GM19397 (cell line): ENCODE data around the gene TOP2B.

Experiments used
- ATAC-seq: cut with Tn5 transposase; IDR thresholded peaks from one replicate; pipeline ENCODE4 v1.9.1; 2021; ENCODE audit warnings: mild to moderate bottlenecking, moderate library complexity; ENCODE audit not compliant: unreplicated experiment

The TOP2B gene

DNA sequence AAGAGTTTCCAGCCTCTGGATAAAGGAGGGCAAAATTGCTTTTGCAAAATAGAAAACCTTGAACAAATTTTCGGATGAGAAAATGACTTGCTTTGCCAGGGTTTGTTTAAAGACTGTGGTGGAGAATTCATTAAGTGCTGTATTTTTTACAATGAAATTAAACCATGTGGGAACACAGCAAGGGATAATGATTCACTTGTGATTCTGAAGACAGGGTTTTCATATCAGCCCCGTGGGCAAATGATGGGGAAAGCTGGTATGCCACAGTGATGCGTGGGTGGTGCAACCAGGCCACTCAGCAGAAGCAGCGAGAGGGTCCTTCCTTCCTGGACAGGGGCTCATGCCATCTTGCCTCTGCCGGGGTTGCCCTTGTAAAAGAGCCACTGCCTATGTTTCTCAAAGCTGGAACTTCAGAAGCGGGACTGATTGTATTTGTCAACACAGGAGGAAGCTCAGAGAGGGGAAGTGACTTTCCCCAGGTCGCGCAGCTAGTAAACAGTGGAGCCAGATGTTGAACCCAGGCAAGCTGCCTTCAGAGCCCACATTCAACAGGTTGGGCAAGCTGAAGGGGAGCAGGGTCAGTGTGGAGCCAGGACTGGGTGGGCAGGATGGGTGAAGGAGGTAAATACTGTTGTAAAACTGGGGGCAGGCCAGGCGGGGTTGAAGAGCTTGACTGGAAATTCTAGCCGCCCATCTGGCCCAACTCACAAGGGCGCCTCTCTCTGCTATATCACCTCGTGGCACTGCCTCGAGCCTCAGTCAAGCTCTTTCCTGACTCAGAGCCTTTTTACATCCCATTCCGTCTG is 79.1 kb downstream of the TOP2B start:
- no peak for ATAC-seq

DNA sequence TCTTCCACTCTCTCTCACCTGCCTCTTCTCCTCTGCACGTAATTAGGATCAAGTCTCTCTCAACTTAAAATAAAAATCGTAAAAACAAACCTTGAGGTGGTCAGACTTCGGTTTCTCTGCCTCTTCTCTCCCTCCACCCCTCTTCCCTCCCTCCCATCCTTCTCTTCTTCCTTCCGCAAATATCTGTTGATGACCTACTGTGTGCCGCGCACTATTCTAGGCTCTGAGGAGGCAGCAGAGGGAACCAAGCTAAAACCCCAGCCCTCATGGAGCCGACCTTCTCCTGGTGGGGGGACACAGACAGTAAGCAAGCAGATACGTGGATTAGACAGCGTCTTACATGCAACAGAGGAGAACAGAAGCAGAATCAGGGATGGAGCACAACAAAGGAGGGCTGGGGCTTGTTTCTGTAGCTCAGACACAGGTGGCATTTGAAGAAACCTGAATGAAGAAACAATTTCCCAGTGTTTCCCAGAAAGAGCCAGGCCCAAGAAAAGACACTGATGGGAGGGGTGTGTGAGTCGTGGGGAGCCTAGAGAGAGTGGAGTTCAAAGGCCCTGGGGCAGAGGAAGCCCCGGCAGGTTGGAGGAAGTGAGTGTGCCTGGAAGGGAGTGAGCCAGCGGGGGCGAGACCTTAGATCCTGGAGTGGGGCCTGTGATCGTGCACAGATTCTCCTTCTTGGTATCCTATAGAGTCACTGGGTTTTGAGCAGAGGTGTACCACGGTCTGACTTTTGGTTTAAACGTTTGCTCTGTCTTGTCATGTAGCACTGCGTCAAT is 80.5 kb downstream of the TOP2B start:
- ATAC-seq: no peak

DNA sequence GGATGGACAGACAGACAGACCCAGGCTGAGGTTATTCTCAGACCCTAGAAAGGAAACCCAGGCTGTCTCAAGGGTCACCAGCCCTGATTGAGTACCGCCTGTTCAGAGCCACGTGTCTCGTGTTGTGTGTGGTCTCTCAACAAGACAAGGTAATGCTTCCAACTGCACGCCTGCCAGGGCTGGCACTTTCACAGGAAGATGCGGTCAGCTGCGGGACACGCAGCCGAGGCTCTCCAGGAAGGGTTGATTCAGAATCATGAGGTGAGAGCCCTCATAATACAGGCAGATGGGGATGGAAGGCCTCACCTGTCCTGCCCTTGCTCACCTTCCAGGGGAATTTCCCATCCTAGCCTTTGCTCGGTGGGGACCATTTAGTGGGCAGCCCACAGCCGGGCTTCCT is 81.4 kb downstream of the TOP2B start:
- no peak for ATAC-seq

DNA sequence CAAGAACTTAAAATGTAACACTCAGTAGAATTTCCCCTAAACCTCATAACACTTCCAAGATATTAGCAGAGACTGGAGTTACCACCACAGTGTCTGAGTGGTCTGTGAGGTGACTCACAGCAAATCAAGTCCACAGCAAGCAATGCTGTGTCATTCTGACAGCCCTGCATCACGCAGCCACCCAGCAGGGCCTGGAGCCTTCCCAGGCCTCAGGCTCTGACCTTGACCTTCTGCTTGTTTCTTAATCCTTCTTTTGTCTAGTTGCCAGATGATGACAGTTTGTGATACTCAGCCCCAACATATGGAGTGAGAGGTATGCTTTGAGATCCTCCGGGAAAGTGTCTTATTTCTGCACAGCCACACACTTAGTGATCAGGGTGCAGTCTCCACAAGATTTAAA is 82.5 kb downstream of the TOP2B start:
- ATAC-seq: no peak

DNA sequence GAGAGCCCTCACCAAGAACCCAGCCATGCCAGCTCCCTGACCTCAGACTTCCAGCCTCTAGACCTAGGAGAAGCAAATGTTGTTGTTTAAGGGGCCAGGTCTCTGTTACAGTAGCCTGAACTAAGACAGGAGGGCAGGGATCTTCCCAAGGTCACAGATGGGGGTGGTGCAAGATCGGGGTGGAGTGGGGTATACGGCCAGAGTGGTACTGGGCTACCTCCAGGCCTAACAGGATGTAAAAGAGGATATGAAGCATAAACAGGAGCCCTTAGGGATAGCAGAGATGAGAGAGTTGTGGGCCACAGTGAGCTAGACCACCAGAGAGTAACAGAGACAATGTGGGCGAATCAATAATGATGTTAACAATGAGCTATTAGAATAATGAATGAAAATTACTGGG is 82.9 kb downstream of the TOP2B start:
- no peak for ATAC-seq

DNA sequence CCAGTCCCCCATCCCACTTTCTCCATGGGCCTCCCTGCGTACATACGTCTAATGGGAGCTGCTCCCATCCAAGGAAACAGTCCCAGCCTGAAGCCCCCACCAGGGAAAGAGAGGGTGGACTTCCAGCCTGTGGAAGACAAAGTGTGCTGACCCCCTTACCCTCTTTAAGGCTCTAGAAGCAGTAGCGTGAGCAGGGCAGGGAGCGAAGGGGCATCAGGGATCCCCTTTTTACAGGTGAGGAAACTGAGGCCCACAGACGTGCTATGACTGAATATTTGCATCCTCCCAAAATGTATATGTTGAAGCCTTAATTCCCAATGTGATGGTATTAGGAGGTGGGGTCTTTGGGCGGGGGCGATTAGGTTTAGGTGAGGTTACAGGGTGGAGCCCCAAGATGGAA is 83.4 kb downstream of the TOP2B start:
- ATAC-seq: no peak

DNA sequence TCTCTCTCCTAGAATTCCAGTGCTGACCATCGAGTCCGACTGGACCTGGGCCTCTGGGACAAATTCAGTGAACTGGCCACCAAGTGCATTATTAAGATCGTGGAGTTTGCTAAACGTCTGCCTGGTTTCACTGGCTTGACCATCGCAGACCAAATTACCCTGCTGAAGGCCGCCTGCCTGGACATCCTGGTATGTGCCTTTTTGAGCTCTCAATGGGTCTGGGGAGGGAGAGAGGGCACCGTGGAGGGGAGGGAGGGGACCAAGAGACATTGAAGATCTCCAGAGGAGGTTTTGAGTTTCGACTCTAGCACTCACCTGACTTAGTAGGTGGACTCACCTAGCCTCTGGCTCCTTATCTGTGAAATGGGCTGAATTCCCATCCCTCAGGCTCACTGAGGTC is 84.2 kb downstream of the TOP2B start:
- ATAC-seq: no peak

DNA sequence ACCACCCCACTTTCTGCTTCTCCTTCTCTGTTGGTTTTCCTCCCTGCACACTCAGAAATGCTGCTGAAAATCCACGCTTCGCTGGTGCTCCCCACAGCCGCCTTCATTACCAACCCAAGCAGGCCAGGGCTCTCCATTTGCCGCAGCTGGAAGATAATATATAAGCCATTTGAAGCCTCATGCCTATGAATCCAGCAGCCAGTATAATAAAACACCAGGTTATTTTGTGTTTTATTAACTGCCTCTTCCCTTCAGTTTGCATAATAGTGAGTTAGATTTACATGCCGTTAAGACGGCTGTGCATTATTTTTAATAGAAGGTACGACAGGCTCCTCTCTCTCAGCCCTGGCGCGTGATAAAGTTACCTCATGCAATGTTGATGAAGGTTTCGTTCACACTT is 86.6 kb downstream of the TOP2B start:
- ATAC-seq: no peak

DNA sequence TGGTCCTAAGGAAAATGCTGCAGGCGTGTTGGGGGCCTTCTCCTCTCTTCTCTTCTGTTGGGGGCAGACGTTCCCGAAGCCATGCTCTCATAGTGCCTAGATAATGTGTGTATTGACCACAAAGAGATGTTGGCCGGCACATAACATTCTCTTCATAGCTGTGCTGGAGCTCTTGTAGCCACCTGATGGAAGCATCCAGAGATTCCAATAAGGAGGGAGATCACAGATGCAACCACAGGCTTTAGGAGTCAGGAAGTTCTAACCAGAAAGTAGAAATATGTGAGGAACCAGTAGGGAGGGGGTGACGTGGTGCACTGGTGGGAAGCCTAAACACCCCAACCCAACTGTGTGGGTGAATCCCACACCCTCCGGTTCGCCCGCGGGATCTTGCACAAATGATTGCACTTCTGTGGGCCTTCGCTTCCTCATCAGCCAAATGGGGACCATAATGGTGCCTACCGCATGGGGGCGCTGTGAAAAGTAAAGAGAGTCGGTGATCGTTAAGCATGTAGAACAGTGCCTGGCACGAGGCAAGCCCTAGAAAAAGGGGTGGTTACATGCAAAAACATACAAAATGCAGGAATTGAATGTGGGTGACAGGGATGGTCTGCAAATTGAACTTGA is 87.8 kb downstream of the TOP2B start:
- no peak for ATAC-seq

DNA sequence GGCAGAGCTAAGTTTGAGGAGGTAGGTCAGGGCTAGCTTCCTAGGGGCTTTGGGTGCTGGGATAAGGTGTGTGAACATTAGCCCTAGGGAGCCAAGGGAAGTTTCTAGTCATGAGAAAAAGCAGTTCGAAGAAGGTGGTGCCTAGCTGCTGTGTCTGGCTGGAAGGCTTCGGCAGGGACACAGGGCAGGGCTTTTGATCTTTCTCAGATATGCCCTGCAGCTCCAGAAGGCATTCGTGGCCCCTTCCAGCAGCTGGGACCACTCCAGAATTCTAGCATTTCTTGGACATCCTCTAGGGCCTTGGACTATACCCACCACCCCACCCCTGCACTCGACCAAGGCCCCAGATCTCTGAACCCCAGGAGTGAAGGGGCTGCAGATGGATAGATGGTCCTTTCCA is 88.6 kb downstream of the TOP2B start:
- ATAC-seq: no peak

DNA sequence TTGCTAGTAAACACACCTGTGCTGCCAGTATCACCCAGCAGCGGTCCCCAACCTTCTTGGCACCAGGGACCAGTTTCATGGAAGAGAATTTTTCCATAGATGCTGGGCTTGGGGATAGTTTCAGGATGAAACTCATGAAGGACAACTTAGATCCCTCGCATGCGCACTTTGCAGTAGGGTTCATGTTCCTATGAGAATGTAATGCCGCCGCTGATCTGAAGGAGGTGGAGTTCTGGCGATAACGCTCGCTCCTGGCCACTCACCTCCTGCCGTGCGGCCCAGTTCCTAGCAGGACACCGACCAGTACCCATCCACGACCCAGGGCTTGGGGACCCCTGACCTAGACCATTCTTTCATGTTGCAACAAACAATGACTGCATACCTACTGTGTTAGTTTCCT is 89.7 kb downstream of the TOP2B start:
- ATAC-seq: no peak

DNA sequence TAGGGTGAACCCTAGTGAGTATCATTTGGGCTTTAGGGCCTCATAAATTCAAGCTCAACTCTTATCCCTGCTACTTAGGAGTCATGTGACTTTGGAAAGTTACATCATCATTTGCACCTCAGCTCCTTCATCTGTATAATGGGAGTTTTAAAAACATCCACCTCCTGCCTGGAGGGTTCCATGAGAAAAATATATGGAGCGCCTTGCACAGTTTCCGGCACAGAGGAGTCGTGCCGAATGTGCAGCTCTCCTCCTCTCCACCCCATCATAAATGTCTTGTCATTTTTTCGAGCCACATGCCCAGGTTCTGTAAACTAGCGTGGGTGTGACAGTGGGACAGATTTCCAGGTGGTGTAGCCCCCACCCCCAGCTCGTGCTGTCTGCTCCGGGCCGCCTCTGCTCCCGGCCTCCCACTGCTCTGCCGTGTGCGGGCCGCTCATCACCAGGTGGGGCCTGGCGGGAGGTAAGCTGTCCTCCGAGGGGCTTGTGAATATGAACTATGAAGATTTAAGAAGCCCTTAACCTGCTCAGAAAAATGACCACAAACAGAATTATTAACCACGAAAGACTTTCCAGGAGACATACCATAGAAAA is 90.4 kb downstream of the TOP2B start:
- ATAC-seq: no peak

DNA sequence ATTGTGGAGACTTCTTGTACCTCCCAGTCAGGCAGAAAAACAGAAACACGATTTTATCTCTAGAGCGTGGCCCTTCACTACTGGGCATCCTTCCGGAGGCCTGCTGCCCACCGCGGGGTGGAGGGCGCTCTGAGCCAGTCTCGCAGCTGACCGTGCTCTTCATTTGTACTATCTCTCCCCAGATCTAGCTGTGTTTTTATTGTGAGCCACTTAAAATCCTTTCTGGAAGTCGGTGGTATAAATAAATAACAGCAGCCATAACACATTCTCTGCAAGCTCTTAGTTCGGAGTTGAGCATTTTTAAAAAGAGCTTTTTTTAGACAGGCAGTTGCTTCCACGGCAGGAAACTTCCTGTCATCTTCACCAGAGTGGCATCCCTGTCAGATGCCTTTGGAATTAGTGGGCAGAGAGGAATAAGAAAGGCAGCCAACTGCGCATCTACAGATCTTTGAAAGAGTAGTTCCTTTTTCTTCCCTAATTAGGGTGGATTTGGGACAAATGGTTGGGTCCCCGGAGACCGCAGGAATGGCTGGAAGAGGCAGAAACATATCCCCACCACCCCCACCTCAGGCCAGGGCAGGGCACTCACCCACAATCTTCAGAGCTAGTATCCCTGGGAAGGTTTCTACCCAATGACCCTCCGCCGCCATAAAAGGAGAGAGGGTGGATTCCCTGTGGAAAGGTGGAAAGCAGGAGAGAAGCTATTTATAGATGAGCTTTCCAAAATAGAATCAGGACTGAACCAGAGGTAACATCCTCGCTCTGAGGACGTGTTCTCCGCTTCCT is 91.1 kb downstream of the TOP2B start:
- ATAC-seq: no peak

DNA sequence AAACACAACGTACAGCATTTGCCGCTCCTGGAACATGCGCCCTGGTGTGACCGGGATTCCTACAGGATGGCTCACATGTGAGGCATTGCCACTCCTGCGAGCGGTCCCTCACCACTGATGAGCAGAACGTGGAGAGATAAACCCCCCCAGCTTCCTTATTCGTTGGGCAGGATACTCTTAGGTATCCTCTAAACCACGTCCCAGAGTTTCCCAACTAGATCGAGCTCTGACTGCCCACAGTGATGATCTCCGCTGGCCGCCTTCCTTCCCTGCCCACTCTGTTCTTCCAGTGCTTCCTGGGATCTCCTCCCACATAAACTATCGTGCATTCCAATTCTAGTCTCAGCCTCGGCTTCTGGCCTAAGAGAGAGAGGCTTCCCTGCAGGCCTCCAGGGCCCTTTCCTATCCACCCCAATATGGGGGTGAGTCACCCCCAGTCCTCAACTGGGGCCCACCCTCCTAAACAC is 91.8 kb downstream of the TOP2B start:
- ATAC-seq: no peak

DNA sequence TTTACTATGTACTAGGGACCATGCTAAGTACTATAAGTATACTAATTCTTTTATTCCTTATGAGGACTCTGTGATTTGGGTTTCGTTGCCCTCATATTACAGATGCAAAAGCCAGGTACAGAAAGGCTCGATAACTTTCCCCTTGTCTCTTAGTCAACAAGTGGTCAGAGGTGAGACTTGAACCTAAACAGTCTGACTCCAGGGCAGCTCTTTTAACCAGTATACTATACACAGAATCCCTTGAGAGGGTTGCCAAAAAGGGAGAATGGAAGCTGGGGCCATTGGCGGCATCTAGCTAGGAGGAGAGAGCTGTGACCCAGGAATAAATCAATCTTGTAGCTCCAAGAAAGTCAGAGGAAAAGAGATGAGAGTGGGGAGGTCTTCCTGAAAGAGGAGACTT is 92.4 kb downstream of the TOP2B start:
- ATAC-seq: no peak

DNA sequence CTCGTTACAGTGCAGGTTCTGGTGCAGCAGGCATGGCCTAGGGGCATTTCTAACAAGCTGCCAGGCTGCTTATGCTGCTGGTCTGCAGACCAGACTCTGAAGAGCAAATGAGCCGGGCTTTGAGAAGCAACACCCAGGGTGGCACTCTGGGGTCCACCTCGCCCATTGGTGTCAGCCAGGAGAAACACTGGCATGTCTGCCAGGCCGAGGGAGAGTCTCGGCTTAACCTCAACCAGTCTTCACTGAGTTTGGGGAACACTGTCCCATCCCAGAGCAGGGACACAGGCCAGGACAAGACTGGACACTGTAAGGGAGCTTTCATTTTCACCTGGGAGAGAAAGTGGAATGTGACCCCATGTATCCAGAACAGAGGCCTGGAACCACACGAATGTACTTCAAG is 93.4 kb downstream of the TOP2B start:
- no peak for ATAC-seq

DNA sequence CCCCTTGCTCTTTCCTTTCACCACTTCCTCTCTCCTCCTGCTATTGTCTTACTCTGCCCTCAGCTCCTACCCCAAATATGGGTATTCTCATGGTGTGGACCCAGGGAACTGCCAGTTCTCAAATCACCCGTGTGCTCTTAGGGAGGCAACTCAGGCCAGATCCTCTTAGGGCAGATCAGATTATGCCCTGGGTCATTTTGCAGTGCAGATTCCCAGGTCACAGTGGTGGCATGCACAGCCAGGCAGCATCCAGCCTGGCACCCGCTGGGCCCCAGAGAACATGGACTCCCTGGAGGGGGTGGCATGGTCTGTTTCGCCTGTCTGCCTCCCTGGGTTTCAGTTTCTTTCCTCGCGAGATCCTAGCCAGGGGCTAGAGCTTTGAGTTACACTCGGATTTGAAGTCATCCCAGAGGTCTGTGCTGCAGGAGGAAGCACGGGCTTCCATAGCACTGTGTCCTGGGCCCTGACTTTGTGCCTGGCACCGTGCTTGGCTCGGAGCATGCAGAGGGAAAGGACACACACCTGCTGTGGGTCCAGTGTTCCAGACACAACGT is 96.1 kb downstream of the TOP2B start:
- no peak for ATAC-seq

DNA sequence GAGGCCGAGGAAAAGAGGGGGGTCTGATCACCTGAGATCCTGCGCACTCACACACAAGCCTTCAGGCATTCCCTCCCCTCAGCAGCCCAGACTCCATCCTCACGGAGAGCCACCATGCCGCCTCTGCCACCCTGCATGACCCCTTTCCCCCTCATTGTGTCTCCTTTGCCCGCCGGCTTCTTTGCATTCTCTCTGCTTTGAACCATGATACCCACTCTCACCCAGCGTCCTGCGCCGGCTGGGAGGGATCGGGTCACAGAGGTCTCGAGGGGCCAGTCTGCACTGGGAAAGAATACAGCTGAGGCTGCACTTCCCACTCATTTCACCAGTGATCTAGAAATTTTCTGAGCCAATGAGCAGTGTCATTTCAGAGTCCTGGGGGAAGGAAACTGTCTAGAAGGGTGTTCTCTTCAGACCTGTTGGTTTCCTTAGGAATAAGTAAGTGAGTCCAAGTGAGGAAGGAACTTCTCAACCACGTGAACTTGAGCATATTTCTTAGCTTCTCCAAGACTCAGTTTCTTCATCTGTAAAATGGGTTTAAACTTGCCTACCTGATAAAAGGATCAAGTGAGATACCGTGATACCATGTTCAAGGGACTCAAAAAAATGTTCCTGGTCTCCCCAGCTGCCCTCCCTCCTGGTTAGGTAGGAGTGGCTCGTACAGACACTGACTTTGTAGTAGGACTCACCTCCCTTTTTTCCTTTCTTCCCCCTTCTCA is 96.7 kb downstream of the TOP2B start:
- no peak for ATAC-seq

DNA sequence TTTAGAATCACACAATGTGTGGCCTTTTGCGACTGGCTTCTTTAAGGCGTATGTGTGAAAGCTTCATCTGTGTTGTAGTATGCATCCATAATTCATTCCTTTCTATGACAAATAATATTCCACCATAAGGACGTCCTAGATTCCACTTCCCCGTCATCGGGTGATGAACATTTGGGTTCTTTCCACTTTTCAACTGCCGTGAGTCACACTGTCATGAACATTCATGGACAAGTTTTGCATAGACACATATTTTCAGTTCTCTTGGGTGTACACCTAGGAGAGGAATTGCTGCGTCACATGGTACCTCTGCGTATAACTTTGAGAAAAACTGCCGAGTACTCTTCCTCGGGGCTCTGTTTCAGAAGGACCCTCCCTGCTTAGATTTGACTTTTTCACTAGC is 97.3 kb downstream of the TOP2B start:
- no peak for ATAC-seq
